ENCODE results near the gene FTCDNL1. TPM values are rescaled to one million over a fixed set of nuclear protein-coding genes. Genes with fewer than 3 reads are reported as not detected.

FTCDNL1 gene
- total and polyA plus RNA-seq, 4 donors, result 2.1 to 5.3 (median 4.1) TPM

- no peak overlapping the region for H3K27ac ChIP-seq (ENCODE audit: low read depth in 1 of 2, low read length in 2 of 2)
- H3K9me3 ChIP-seq (ENCODE audit: control insufficient read depth in 4 of 4, low read length in 3 of 4), result no peaks in the 10 kb centered on the region
- H3K36me3 ChIP-seq (ENCODE audit: control insufficient read depth in 4 of 4, insufficient read depth in 3 of 4, low read depth in 1 of 4, low read length in 3 of 4), result no peaks in the 10 kb centered on the region
- H3K4me1 ChIP-seq (ENCODE audit: control insufficient read depth in 4 of 4, insufficient read depth in 4 of 4, low read length in 3 of 4), result no peaks in the 10 kb centered on the region
- no peak for DNase-seq (ENCODE audit: low spot score)
- H3K27me3 ChIP-seq (ENCODE audit: control insufficient read depth in 4 of 4, insufficient read depth in 4 of 4, low read length in 3 of 4), result no peaks in the 10 kb centered on the region
- TF ChIP-seq YY1 (IDR thresholded peaks at IDR 0.05), result no peak
- H3K4me3 ChIP-seq (ENCODE audit: low read depth in 1 of 3, low read length in 3 of 3), result no peak overlapping the region
- WGBS, result 95% methylated on average over 3 of the region's 3 CpGs
- H3K9ac ChIP-seq (ENCODE audit: low read depth in 1 of 2, low read length in 2 of 2), result no peak overlapping the region
Observed at GRCh38 chr2:199778655-199779054, 72.3 kb downstream of the FTCDNL1 start.

- Histone ChIP-seq H3K4me3 (ENCODE audit: low read depth in 1 of 3, low read length in 3 of 3) (no peak overlapping the region), H3K36me3 (ENCODE audit: control insufficient read depth in 4 of 4, insufficient read depth in 3 of 4, low read depth in 1 of 4, low read length in 3 of 4) (no peaks in the 10 kb centered on the region), H3K9me3 (ENCODE audit: control insufficient read depth in 4 of 4, low read length in 3 of 4) (no peaks in the 10 kb centered on the region), H3K27me3 (ENCODE audit: control insufficient read depth in 4 of 4, insufficient read depth in 4 of 4, low read length in 3 of 4) (no peaks in the 10 kb centered on the region), H3K9ac (ENCODE audit: low read depth in 1 of 2, low read length in 2 of 2) (no peak overlapping the region), H3K27ac (ENCODE audit: low read depth in 1 of 2, low read length in 2 of 2) (no peak overlapping the region), H3K4me1 (ENCODE audit: control insufficient read depth in 4 of 4, insufficient read depth in 4 of 4, low read length in 3 of 4) (no peaks in the 10 kb centered on the region)
- TF ChIP-seq REST (IDR thresholded peaks at IDR 0.05) (no peak), SP1 (IDR thresholded peaks at IDR 0.05) (no peak), HNF4A (conservative IDR thresholded peaks at IDR 0.05) (no peak)
- 77% methylated on average over 2 of the region's 2 CpGs for WGBS
- DNase-seq (ENCODE audit: low spot score), result no peak
Observed at GRCh38 chr2:199777916-199778315, 73.1 kb downstream of the FTCDNL1 start.

- Histone ChIP-seq H3K27me3 (ENCODE audit: control insufficient read depth in 4 of 4, insufficient read depth in 4 of 4, low read length in 3 of 4) (no peaks in the 10 kb centered on the region), H3K9ac (ENCODE audit: low read depth in 1 of 2, low read length in 2 of 2) (no peak overlapping the region), H3K4me1 (ENCODE audit: control insufficient read depth in 4 of 4, insufficient read depth in 4 of 4, low read length in 3 of 4) (no peaks in the 10 kb centered on the region), H3K9me3 (ENCODE audit: control insufficient read depth in 4 of 4, low read length in 3 of 4) (no peaks in the 10 kb centered on the region), H3K4me3 (ENCODE audit: low read depth in 1 of 3, low read length in 3 of 3) (no peak overlapping the region), H3K36me3 (ENCODE audit: control insufficient read depth in 4 of 4, insufficient read depth in 3 of 4, low read depth in 1 of 4, low read length in 3 of 4) (no peaks in the 10 kb centered on the region), H3K27ac (ENCODE audit: low read depth in 1 of 2, low read length in 2 of 2) (no peak overlapping the region)
- TF ChIP-seq HNF4A (conservative IDR thresholded peaks at IDR 0.05) (no peak), NR2F2 (IDR thresholded peaks at IDR 0.05) (no peak), YY1 (IDR thresholded peaks at IDR 0.05) (no peak), FOXA1 (IDR thresholded peaks at IDR 0.05) (no peak)
- DNase-seq (ENCODE audit: low spot score), result no peak
- whole genome bisulfite sequencing, result 97% methylated on average over 1 of the region's 1 CpG
Observed at GRCh38 chr2:199777315-199777714, 73.7 kb downstream of the FTCDNL1 start.

GRCh38 chr2:199775267-199775666 is 75.7 kb downstream of the FTCDNL1 start:
- Histone ChIP-seq H3K4me1 (ENCODE audit: control insufficient read depth in 4 of 4, insufficient read depth in 4 of 4, low read length in 3 of 4) (no peaks in the 10 kb centered on the region), H3K27me3 (ENCODE audit: control insufficient read depth in 4 of 4, insufficient read depth in 4 of 4, low read length in 3 of 4) (no peaks in the 10 kb centered on the region), H3K9me3 (ENCODE audit: control insufficient read depth in 4 of 4, low read length in 3 of 4) (no peaks in the 10 kb centered on the region), H3K4me3 (ENCODE audit: low read depth in 1 of 3, low read length in 3 of 3) (no peak overlapping the region), H3K27ac (ENCODE audit: low read depth in 1 of 2, low read length in 2 of 2) (no peak overlapping the region), H3K36me3 (ENCODE audit: control insufficient read depth in 4 of 4, insufficient read depth in 3 of 4, low read depth in 1 of 4, low read length in 3 of 4) (no peaks in the 10 kb centered on the region), H3K9ac (ENCODE audit: low read depth in 1 of 2, low read length in 2 of 2) (no peak overlapping the region)
- 82% methylated on average over 3 of the region's 3 CpGs for WGBS
- DNase-seq (ENCODE audit: low spot score), result no peak
- TF ChIP-seq SP1 (IDR thresholded peaks at IDR 0.05) (no peak), HNF4G (IDR thresholded peaks at IDR 0.05) (no peak), RAD21 (IDR thresholded peaks at IDR 0.05) (no peak), ATF3 (IDR thresholded peaks at IDR 0.05) (no peak), FOXA1 (IDR thresholded peaks at IDR 0.05) (no peak), HNF4A (conservative IDR thresholded peaks at IDR 0.05) (no peak), TAF1 (conservative IDR thresholded peaks at IDR 0.05) (no peak), EGR1 (IDR thresholded peaks at IDR 0.05; ENCODE audit: low read depth in 2 of 2) (no peak), JUND (IDR thresholded peaks at IDR 0.05) (no peak), NR2F2 (IDR thresholded peaks at IDR 0.05) (no peak), MAX (IDR thresholded peaks at IDR 0.05) (no peak), REST (IDR thresholded peaks at IDR 0.05) (no peak), RXRA (IDR thresholded peaks at IDR 0.05) (no peak), YY1 (IDR thresholded peaks at IDR 0.05) (no peak), CTCF (IDR thresholded peaks at IDR 0.05; ENCODE audit: low read depth, low read length, missing input control) (no peak)

Data from liver (tissue), 9 donors.